ENCODE measurements around the gene ATG2A.

The ATG2A gene

DNA sequence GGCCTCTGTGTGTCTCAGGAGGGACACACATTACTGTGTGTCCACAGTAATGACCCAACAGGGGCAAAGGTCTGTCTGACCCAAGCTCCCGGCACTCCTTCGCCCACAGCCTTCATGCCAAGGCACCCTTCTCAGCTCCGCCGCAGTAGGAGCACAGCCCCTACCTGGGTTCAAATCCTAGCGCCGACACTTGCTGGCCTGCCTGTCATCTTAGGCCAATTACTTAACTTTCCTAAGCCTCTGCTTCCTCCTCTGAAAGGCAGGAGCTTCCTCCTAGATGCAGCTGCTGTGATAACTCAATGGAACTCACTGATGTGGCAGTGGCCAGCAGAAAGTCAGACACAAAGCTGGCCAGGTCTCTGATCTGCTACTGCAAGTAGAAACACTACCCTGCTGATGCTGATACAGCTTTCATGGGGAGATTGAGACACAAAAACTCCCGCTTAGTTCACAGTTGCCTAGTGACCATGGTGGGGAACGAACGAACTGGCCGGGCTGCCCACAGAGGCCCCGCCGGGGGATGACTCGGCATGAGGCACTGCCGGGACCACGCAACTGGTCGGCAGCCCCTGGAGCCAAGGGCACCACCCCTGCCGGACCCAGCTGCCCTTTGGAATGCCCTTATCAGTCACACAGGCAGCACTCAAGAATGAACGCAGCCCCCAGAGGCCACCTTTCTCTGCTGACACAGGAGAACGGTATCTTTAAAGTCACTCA lies 46.7 kb downstream of the ATG2A start:
- no peak for DNase-seq (ENCODE audit: low spot score)

GRCh38 chr11:64869571-64870175 lies 47.3 kb downstream of the ATG2A start:
- DNase-seq (ENCODE audit: low spot score), result no peak

DNA sequence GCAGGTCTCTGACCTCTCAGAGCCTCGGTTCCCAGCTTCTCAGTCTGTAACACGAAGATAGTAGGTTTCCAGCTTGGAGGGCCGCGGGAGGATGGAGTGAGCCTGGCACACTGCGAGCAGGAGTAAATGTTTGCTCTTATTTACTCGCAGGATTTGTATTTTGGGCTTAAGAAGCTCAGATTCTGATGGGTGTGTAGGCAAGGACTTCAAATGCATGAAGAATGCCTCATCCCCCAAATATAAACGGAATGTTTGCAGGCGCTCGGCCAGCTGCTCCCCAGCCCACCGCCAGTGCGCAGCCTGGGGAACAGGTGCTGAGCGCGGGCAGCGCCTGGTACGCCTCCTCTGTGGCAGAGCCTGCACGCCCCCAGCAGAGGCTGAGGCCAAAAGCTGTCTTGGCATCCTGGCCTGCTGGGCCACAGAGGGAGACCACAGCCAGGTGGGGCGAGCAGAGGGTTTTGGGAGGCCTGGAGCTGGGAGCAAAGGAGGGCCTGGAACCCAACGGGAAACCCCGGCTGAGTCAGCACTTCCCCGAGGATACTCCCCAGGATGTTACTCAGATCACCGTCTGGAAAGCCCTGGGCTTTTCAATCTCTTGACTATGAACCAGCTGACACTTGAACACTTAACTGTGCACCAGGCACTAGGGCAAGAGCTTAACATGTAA lies 48.0 kb downstream of the ATG2A start:
- no peak for DNase-seq (ENCODE audit: low spot score)

- no peak for DNase-seq (ENCODE audit: low spot score)
Observed at GRCh38 chr11:64867748-64868462, 49.1 kb downstream of the ATG2A start.

- DNase-seq (ENCODE audit: low spot score), result no peak
Observed at GRCh38 chr11:64866173-64866491, 50.9 kb downstream of the ATG2A start.

DNA sequence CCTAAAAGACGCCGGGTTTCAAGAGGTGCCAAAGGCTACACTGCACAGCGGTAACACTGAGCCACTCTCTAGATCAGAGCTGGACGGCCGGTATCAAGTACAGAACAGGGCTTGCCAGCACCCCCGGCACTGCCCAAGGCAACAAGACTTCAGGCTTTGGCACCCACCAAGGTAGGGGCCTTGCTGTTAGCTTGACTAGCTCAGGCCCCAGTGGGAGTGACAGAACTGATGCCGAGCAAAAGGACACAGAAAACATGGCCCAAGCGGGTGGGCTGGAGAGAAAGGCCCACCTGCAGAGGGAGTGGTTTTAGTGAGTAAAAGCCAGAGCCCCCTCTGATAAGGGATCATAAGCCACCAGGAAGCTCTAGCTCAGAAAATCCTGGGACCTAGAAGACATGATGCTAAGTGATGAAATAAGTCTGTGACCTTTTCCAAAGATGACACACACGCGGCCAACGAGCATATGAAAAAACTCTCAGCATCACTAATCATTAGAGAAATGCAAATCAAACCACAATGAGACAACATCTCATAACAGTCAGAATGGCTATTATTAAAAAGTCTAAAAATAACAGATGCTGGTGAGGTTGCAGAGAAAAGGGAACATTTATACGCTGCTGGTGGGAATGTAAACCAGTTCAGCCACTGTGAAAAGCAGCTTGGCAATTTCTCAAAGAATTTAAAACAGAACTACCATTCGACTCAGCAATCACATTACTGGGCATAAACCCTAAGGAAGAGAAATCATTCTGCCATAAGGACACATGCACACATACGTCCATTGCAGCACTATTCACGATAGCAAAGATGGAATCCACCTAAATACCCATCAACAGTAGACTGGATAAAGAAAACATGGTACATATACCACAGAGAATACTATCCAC lies 51.5 kb downstream of the ATG2A start:
- DNase-seq (ENCODE audit: low spot score), result no peak

GRCh38 chr11:64864473-64865285 lies 52.3 kb downstream of the ATG2A start:
- no peak for DNase-seq (ENCODE audit: low spot score)

GRCh38 chr11:64864135-64864472 lies 52.9 kb downstream of the ATG2A start:
- DNase-seq (ENCODE audit: low spot score), result no peak

- DNase-seq (ENCODE audit: low spot score), result no peak
Observed at GRCh38 chr11:64863391-64864060, 53.5 kb downstream of the ATG2A start.

GRCh38 chr11:64862987-64863390 lies 54.0 kb downstream of the ATG2A start:
- no peak for DNase-seq (ENCODE audit: low spot score)

GRCh38 chr11:64861227-64861975 lies 55.6 kb downstream of the ATG2A start:
- no peak for DNase-seq (ENCODE audit: low spot score)

- no peak for DNase-seq (ENCODE audit: low spot score)
Observed at GRCh38 chr11:64859542-64860414, 57.2 kb downstream of the ATG2A start.

GRCh38 chr11:64858467-64859263 lies 58.3 kb downstream of the ATG2A start:
- no peak for DNase-seq (ENCODE audit: low spot score)

GRCh38 chr11:64857485-64857884 lies 59.5 kb downstream of the ATG2A start:
- no peak for DNase-seq (ENCODE audit: low spot score)

DNA sequence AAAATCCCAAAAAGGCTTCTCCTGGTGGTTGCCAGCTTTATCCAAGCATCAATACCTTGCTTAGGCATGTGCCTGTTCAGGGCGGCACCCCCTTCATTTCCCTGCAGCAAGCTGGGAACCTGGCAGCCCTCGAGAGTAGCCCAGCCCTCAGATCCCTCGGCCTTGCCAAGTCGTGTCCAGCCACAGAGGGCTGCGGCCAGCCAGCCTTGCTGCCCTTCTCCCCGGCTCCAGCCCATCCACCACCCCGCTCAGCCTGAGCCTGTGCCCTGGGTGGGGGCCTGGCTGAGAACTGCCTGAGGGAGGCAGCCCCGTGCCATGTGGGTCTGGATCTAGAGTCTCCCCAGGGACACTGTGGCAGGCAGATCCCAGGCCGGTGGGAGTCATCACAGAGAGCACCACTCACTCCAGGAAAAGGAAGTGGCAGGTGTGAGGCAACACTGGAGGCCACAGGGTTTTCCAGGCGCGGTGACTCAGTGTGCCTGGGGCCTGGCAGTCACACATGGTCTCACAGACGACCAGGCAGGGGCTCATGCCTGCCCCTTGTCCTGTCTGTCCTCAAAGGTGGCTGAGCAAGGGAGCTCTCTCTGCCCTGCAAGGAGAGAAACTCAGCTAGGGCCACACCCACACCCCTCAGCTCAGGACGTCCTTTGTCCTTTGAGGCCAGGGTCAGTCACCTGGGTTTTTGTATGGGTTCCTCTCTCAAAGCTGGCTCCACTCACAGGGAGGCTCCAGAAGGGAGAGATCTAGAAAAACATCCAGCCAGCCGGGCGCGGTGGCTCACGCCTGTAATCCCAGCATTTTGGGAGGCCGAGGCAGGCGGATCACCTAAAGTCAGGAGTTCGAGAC lies 60.4 kb downstream of the ATG2A start:
- DNase-seq (ENCODE audit: low spot score), result no peak

GRCh38 chr11:64855596-64856304 lies 61.3 kb downstream of the ATG2A start:
- DNase-seq (ENCODE audit: low spot score), result no peak

Measured in hematopoietic multipotent progenitor cell treated with erythropoietin and hydrocortisone succinate and interleukin-3 and kit ligand, for 15 days (in vitro differentiated cells).